GM23338 (cell line): ENCODE measurements around the gene UQCRH. TPM values are rescaled to one million over a fixed set of nuclear protein-coding genes. Genes with fewer than 3 reads are reported as not detected.

Experiments used
- ATAC-seq: fragments of 200-7000 bp; cut with Tn5 transposase; 3 replicates; pipeline ENCODE4 v1.9.1; 2020
- DNase-seq: peaks from one replicate; pipeline ENCODE4 v3.0.0-alpha.2; 2015; ENCODE audit warnings: low spot score
- H2AFZ ChIP-seq: fragments of 200-600 bp; sonication (generic); 2 replicates; pipeline ENCODE4 v1.8.0; 2016; ENCODE audit warnings: antibody characterized with exemption, mild to moderate bottlenecking, moderate library complexity
- H3F3A ChIP-seq: fragments of 200-600 bp; sonication (generic); replicated peaks from 2 replicates; pipeline ENCODE4 v1.8.0; 2017; ENCODE audit warnings: antibody characterized with exemption, mixed run types, low read depth
- H3K27ac ChIP-seq: fragments of 200-600 bp; sonication (generic); 2 replicates; pipeline ENCODE4 v1.6.1; 2016; ENCODE audit warnings: low read depth
- H3K27me3 ChIP-seq: fragments of 200-600 bp; sonication (generic); 2 replicates; pipeline ENCODE4 v1.8.0; 2016; ENCODE audit warnings: mild to moderate bottlenecking, mixed run types, moderate library complexity; ENCODE audit not compliant: insufficient read depth
- H3K36me3 ChIP-seq: fragments of 200-600 bp; sonication (generic); 2 replicates; pipeline ENCODE4 v1.8.0; 2016; ENCODE audit warnings: mild to moderate bottlenecking; ENCODE audit not compliant: insufficient read depth
- H3K4me1 ChIP-seq: fragments of 200-600 bp; sonication (generic); 2 replicates; pipeline ENCODE4 v1.8.0; 2016; ENCODE audit warnings: mild to moderate bottlenecking, moderate library complexity; ENCODE audit not compliant: insufficient read depth
- H3K4me2 ChIP-seq: fragments of 200-600 bp; sonication (generic); 2 replicates; pipeline ENCODE4 v1.7.1; 2017; ENCODE audit warnings: mixed run types
- H3K4me3 ChIP-seq: fragments of 200-600 bp; sonication (generic); 2 replicates; pipeline ENCODE4 v1.6.1; 2016; ENCODE audit warnings: mixed run types
- H3K79me2 ChIP-seq: fragments of 200-600 bp; sonication (generic); replicated peaks from 2 replicates; pipeline ENCODE4 v1.8.0; 2017; ENCODE audit warnings: mild to moderate bottlenecking; ENCODE audit not compliant: insufficient read depth
- H3K9me2 ChIP-seq: fragments of 200-600 bp; sonication (generic); 2 replicates; pipeline ENCODE4 v1.8.0; 2017; ENCODE audit not compliant: insufficient read depth
- H4K20me1 ChIP-seq: fragments of 200-600 bp; sonication (generic); replicated peaks from 2 replicates; pipeline ENCODE4 v1.8.0; 2017; ENCODE audit warnings: mild to moderate bottlenecking; ENCODE audit not compliant: insufficient read depth
- H3K27ac Mint-ChIP-seq: 2 replicates; pipeline ENCODE4 v1.8.0; 2020; ENCODE audit warnings: inconsistent platforms, mild to moderate bottlenecking, moderate library complexity, mixed read lengths
- H3K27me3 Mint-ChIP-seq: 3 replicates; pipeline ENCODE4 v1.8.0; 2022; ENCODE audit warnings: low read depth, mild to moderate bottlenecking, moderate library complexity, mixed read lengths, inconsistent platforms; ENCODE audit not compliant: insufficient read depth, poor library complexity
- H3K36me3 Mint-ChIP-seq: 3 replicates; pipeline ENCODE4 v1.8.0; 2021; ENCODE audit warnings: low read depth, mild to moderate bottlenecking, inconsistent platforms, moderate library complexity, mixed read lengths
- H3K4me1 Mint-ChIP-seq: 3 replicates; pipeline ENCODE4 v1.8.0; 2020; ENCODE audit warnings: mild to moderate bottlenecking, inconsistent platforms, mixed read lengths
- H3K4me3 Mint-ChIP-seq: 3 replicates; pipeline ENCODE4 v1.8.0; 2021; ENCODE audit warnings: moderate library complexity, mild to moderate bottlenecking, inconsistent platforms, mixed read lengths
- H3K9me3 Mint-ChIP-seq: 3 replicates; pipeline ENCODE4 v1.8.0; 2020; ENCODE audit warnings: moderate library complexity, mild to moderate bottlenecking, inconsistent platforms, mixed read lengths
- CREB1 ChIP-seq: fragments of 250-450 bp; sonication (Bioruptor Pico); IDR thresholded peaks from 2 replicates; pipeline ENCODE4 v1.5.0; 2020; ENCODE audit warnings: low read depth, mild to moderate bottlenecking, moderate library complexity
- EZH2 ChIP-seq: fragments of 200-600 bp; sonication (generic); IDR thresholded peaks from one replicate; pipeline ENCODE4 v1.8.0; 2017; ENCODE audit warnings: antibody characterized with exemption, mild to moderate bottlenecking, low read depth; ENCODE audit not compliant: unreplicated experiment
- EZH2phosphoT487 ChIP-seq: fragments of 200-600 bp; sonication (generic); IDR thresholded peaks from one replicate; pipeline ENCODE4 v1.8.1; 2018; ENCODE audit warnings: antibody characterized with exemption; ENCODE audit not compliant: unreplicated experiment
- JUNB ChIP-seq: IDR thresholded peaks from one replicate; pipeline ENCODE4 v1.6.1; 2016; ENCODE audit warnings: antibody characterized with exemption; ENCODE audit not compliant: unreplicated experiment
- NANOG ChIP-seq: IDR thresholded peaks from 2 replicates; pipeline ENCODE4 v1.6.1; 2016; ENCODE audit warnings: antibody characterized with exemption, borderline replicate concordance
- POLR2AphosphoS5 ChIP-seq: IDR thresholded peaks from 2 replicates; pipeline ENCODE4 v1.6.1; 2016; ENCODE audit warnings: antibody characterized with exemption, low read depth
- STAT1 ChIP-seq: IDR thresholded peaks from one replicate; pipeline ENCODE4 v1.6.1; 2016; ENCODE audit warnings: antibody characterized with exemption; ENCODE audit not compliant: unreplicated experiment
- ZNF114 ChIP-seq: fragments of 250-450 bp; sonication (Bioruptor Pico); IDR thresholded peaks from 2 replicates; pipeline ENCODE4 v1.5.0; 2020; ENCODE audit warnings: mild to moderate bottlenecking, moderate library complexity
- ZNF331 ChIP-seq: fragments of 250-450 bp; sonication (Bioruptor Pico); IDR thresholded peaks from 2 replicates; pipeline ENCODE4 v1.5.0; 2020; ENCODE audit warnings: low read depth, mild to moderate bottlenecking, moderate library complexity
- polyA plus RNA-seq: library from polyadenylated mRNA; unstranded; fragments of >200 nt; fragmentation: Nextera tagmentation; extraction: Ambion mirVana; gene quantifications from 2 replicates; pipeline ENCODE4 v1.2.1, GENCODE V29; 2016
- total RNA-seq: library from RNA; depleted of rRNA; stranded (reverse); fragments of >200 nt; shearing (Covaris generic); gene quantifications from 2 replicates; pipeline ENCODE4 v1.2.3, GENCODE V29; 2014
- TF ChIP-seq, protein P1 (sequence below), 2 experiments: fragments of 200-600 bp in 1 of 2; sonication (generic) in 1 of 2; conservative IDR thresholded peaks; 2 replicates each; pipeline versions ENCODE4 v1.5.1 to v1.6.1; 2016 to 2017; ENCODE audit warnings: antibody characterized with exemption in 2 of 2, low read depth in 2 of 2, mild to moderate bottlenecking in 2 of 2, moderate library complexity in 1 of 2
- TF ChIP-seq, protein P2 (sequence below): IDR thresholded peaks from one replicate; pipeline ENCODE4 v1.6.1; 2018; ENCODE audit warnings: antibody characterized with exemption; ENCODE audit not compliant: unreplicated experiment
- TF ChIP-seq, protein P3 (sequence below): fragments of 250-450 bp; sonication (Bioruptor Pico); IDR thresholded peaks from 2 replicates; pipeline ENCODE4 v1.5.0; 2020; ENCODE audit warnings: mild to moderate bottlenecking, moderate library complexity

The UQCRH gene
- total and polyA plus RNA-seq, 2 experiments from 2014 or later, result 579 to 1,330 TPM

DNA sequence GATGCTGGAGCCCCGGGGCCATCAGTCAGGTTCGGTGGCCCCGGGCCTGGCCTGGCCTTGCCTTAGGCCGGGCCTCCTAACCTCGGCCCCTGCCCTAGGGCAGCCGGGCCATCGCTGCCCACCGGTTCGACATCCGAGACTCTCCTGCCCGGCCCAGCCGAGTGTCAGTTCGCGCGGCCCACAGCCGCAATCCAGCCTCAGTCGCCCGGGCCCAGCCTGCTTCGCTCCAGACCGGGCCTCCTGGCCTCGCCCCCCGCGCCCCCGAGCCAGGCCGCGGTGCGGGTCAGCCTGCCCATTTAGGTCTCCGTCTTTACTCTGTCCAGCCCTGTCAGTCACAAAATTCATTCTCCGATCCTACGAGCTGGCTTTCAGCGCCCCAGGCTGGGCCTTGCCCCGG is 859 bp upstream of the UQCRH start (continued):
- TF ChIP-seq, protein P1, sequence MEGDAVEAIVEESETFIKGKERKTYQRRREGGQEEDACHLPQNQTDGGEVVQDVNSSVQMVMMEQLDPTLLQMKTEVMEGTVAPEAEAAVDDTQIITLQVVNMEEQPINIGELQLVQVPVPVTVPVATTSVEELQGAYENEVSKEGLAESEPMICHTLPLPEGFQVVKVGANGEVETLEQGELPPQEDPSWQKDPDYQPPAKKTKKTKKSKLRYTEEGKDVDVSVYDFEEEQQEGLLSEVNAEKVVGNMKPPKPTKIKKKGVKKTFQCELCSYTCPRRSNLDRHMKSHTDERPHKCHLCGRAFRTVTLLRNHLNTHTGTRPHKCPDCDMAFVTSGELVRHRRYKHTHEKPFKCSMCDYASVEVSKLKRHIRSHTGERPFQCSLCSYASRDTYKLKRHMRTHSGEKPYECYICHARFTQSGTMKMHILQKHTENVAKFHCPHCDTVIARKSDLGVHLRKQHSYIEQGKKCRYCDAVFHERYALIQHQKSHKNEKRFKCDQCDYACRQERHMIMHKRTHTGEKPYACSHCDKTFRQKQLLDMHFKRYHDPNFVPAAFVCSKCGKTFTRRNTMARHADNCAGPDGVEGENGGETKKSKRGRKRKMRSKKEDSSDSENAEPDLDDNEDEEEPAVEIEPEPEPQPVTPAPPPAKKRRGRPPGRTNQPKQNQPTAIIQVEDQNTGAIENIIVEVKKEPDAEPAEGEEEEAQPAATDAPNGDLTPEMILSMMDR (conservative IDR thresholded peaks at IDR 0.05; ENCODE audit: low read depth in 2 of 2), result no peak
- TF ChIP-seq EZH2, result no peak
- no peak for TF ChIP-seq POLR2AphosphoS5
- TF ChIP-seq, protein P2, sequence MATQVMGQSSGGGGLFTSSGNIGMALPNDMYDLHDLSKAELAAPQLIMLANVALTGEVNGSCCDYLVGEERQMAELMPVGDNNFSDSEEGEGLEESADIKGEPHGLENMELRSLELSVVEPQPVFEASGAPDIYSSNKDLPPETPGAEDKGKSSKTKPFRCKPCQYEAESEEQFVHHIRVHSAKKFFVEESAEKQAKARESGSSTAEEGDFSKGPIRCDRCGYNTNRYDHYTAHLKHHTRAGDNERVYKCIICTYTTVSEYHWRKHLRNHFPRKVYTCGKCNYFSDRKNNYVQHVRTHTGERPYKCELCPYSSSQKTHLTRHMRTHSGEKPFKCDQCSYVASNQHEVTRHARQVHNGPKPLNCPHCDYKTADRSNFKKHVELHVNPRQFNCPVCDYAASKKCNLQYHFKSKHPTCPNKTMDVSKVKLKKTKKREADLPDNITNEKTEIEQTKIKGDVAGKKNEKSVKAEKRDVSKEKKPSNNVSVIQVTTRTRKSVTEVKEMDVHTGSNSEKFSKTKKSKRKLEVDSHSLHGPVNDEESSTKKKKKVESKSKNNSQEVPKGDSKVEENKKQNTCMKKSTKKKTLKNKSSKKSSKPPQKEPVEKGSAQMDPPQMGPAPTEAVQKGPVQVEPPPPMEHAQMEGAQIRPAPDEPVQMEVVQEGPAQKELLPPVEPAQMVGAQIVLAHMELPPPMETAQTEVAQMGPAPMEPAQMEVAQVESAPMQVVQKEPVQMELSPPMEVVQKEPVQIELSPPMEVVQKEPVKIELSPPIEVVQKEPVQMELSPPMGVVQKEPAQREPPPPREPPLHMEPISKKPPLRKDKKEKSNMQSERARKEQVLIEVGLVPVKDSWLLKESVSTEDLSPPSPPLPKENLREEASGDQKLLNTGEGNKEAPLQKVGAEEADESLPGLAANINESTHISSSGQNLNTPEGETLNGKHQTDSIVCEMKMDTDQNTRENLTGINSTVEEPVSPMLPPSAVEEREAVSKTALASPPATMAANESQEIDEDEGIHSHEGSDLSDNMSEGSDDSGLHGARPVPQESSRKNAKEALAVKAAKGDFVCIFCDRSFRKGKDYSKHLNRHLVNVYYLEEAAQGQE, result no peak
- no peak for TF ChIP-seq CREB1 (CRISPR knock-in tag)
- no peak for TF ChIP-seq ZNF114 (CRISPR knock-in tag)
- no peak for TF ChIP-seq EZH2phosphoT487
- TF ChIP-seq STAT1, result no peak
- no peak for TF ChIP-seq ZNF331

DNA sequence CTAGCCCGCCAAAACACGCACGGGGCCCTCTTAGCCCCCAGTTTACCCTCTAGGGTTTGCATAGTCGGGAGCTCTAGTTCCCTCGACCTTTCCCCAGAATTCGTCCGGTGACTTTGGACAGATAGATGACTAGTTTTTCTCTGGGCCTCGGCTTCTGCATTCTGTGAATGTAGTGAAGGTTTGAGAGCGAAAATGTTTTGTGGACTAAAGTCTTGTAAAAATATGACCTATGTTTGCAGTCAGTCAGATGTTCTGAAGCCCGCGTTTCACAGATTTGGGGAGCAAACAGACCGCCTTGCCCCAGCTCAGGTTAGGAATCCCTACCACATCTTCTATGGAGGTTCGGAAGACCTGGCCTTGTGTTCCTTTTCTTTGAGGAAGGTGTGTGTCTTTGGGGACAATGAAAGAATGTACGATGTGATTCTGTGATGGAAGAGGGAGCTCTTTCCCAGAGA is 401 bp downstream of the UQCRH start:
- Histone ChIP-seq H4K20me1 (peaks cover 41% of the 10 kb centered on the region), H3K79me2 (peaks cover 89% of the 10 kb centered on the region), H3K9me2 (no peaks in the 10 kb centered on the region), H3K4me3 (peak overlapping the region; percentile 93), H3K4me1 (peaks cover 52% of the 10 kb centered on the region), H3F3A (peaks cover 18% of the 10 kb centered on the region), H3K27me3 (no peaks in the 10 kb centered on the region), H3K27ac (peak overlapping the region; percentile 75), H3K36me3 (peaks cover 8% of the 10 kb centered on the region; the same call in 1 of the 2 replicates), H2AFZ (no peak overlapping the region), H3K4me2 (peak overlapping the region; percentile 88)
- peak overlapping the region; percentile 98 for H3K4me3 Mint-ChIP-seq
- ATAC-seq, result no peak; the same call in 2 of the 3 replicates
- peaks cover 44% of the 10 kb centered on the region for H3K4me1 Mint-ChIP-seq
- peaks cover 7% of the 10 kb centered on the region for H3K9me3 Mint-ChIP-seq
- peak; percentile 19 for DNase-seq
- peak overlapping the region; percentile 99 for H3K27ac Mint-ChIP-seq
- H3K27me3 Mint-ChIP-seq, result peaks cover 9% of the 10 kb centered on the region
- peaks cover 43% of the 10 kb centered on the region for H3K36me3 Mint-ChIP-seq
- no peak for TF ChIP-seq CREB1 (CRISPR knock-in tag)
- TF ChIP-seq EZH2phosphoT487, result no peak
- TF ChIP-seq, protein P3, sequence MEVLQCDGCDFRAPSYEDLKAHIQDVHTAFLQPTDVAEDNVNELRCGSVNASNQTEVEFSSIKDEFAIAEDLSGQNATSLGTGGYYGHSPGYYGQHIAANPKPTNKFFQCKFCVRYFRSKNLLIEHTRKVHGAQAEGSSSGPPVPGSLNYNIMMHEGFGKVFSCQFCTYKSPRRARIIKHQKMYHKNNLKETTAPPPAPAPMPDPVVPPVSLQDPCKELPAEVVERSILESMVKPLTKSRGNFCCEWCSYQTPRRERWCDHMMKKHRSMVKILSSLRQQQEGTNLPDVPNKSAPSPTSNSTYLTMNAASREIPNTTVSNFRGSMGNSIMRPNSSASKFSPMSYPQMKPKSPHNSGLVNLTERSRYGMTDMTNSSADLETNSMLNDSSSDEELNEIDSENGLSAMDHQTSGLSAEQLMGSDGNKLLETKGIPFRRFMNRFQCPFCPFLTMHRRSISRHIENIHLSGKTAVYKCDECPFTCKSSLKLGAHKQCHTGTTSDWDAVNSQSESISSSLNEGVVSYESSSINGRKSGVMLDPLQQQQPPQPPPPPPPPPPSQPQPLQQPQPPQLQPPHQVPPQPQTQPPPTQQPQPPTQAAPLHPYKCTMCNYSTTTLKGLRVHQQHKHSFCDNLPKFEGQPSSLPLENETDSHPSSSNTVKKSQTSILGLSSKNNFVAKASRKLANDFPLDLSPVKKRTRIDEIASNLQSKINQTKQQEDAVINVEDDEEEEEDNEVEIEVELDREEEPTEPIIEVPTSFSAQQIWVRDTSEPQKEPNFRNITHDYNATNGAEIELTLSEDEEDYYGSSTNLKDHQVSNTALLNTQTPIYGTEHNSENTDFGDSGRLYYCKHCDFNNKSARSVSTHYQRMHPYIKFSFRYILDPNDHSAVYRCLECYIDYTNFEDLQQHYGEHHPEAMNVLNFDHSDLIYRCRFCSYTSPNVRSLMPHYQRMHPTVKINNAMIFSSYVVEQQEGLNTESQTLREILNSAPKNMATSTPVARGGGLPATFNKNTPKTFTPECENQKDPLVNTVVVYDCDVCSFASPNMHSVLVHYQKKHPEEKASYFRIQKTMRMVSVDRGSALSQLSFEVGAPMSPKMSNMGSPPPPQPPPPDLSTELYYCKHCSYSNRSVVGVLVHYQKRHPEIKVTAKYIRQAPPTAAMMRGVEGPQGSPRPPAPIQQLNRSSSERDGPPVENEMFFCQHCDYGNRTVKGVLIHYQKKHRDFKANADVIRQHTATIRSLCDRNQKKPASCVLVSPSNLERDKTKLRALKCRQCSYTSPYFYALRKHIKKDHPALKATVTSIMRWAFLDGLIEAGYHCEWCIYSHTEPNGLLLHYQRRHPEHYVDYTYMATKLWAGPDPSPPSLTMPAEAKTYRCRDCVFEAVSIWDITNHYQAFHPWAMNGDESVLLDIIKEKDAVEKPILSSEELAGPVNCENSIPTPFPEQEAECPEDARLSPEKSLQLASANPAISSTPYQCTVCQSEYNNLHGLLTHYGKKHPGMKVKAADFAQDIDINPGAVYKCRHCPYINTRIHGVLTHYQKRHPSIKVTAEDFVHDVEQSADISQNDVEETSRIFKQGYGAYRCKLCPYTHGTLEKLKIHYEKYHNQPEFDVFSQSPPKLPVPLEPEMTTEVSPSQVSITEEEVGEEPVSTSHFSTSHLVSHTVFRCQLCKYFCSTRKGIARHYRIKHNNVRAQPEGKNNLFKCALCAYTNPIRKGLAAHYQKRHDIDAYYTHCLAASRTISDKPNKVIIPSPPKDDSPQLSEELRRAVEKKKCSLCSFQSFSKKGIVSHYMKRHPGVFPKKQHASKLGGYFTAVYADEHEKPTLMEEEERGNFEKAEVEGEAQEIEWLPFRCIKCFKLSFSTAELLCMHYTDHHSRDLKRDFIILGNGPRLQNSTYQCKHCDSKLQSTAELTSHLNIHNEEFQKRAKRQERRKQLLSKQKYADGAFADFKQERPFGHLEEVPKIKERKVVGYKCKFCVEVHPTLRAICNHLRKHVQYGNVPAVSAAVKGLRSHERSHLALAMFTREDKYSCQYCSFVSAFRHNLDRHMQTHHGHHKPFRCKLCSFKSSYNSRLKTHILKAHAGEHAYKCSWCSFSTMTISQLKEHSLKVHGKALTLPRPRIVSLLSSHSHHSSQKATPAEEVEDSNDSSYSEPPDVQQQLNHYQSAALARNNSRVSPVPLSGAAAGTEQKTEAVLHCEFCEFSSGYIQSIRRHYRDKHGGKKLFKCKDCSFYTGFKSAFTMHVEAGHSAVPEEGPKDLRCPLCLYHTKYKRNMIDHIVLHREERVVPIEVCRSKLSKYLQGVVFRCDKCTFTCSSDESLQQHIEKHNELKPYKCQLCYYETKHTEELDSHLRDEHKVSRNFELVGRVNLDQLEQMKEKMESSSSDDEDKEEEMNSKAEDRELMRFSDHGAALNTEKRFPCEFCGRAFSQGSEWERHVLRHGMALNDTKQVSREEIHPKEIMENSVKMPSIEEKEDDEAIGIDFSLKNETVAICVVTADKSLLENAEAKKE (CRISPR knock-in tag), result no peak
- TF ChIP-seq NANOG, result no peak
- TF ChIP-seq EZH2, result no peak
- no peak for TF ChIP-seq JUNB
